HG02973 (cell line): Measurements from ENCODE around the gene XIRP2.

Experiments used
- ATAC-seq: cut with Tn5 transposase; IDR thresholded peaks from one replicate; pipeline ENCODE4 v1.9.1; 2021; ENCODE audit warnings: moderate library complexity; ENCODE audit not compliant: unreplicated experiment

The XIRP2 gene

GRCh38 chr2:167132066-167132465 is 243.8 kb downstream of the XIRP2 start:
- ATAC-seq: no peak

- no peak for ATAC-seq
Observed at GRCh38 chr2:167132906-167133555, 244.8 kb downstream of the XIRP2 start.

GRCh38 chr2:167133614-167134013 is 245.3 kb downstream of the XIRP2 start:
- ATAC-seq: no peak

GRCh38 chr2:167134381-167135072 is 246.2 kb downstream of the XIRP2 start:
- ATAC-seq: no peak

GRCh38 chr2:167135706-167136105 is 247.4 kb downstream of the XIRP2 start:
- ATAC-seq: no peak

GRCh38 chr2:167136879-167137596 is 248.8 kb downstream of the XIRP2 start:
- no peak for ATAC-seq

- ATAC-seq: no peak
Observed at GRCh38 chr2:167140330-167140729, 252.1 kb downstream of the XIRP2 start.

- no peak for ATAC-seq
Observed at GRCh38 chr2:167140767-167141166, 252.5 kb downstream of the XIRP2 start.

GRCh38 chr2:167142554-167142953 is 254.3 kb downstream of the XIRP2 start:
- no peak for ATAC-seq

- no peak for ATAC-seq
Observed at GRCh38 chr2:167144179-167144898, 256.1 kb downstream of the XIRP2 start.

GRCh38 chr2:167147271-167147941 is 259.1 kb downstream of the XIRP2 start:
- no peak for ATAC-seq

- ATAC-seq: no peak
Observed at GRCh38 chr2:167151894-167152293, 263.6 kb downstream of the XIRP2 start.

- no peak for ATAC-seq
Observed at GRCh38 chr2:167157523-167157922, 269.2 kb downstream of the XIRP2 start.

- no peak for ATAC-seq
Observed at GRCh38 chr2:167177196-167177595, 288.9 kb downstream of the XIRP2 start.

- ATAC-seq: no peak
Observed at GRCh38 chr2:167181134-167181533, 292.9 kb downstream of the XIRP2 start.

GRCh38 chr2:167181688-167182087 is 293.4 kb downstream of the XIRP2 start:
- no peak for ATAC-seq

GRCh38 chr2:167182403-167182802 is 294.1 kb downstream of the XIRP2 start:
- no peak for ATAC-seq

- ATAC-seq: no peak
Observed at GRCh38 chr2:167183931-167184330, 295.7 kb downstream of the XIRP2 start.

- ATAC-seq: no peak
Observed at GRCh38 chr2:167186465-167186864, 298.2 kb downstream of the XIRP2 start.

GRCh38 chr2:167187049-167187727 is 298.9 kb downstream of the XIRP2 start:
- no peak for ATAC-seq
